Endometrial microvascular endothelial cells (primary cell): ENCODE results near the gene FAM241A. TPM values are rescaled to one million over a fixed set of nuclear protein-coding genes. Genes with fewer than 3 reads are reported as not detected.

ENCODE experiments used
- in situ Hi-C: cut with HindIII; loops from 2 replicates; pipeline ENCODE4 v1.10.0; 2017; ENCODE audit warnings: low sequenced_read_pairs, low pct_unique_long_range_greater_than_20kb; ENCODE audit errors: inconsistent ontology term
- total RNA-seq: library from RNA; depleted of rRNA; stranded (reverse); fragments of >200 nt; gene quantifications from one replicate; pipeline ENCODE4 v1.2.3, GENCODE V29; 2015; ENCODE audit errors: inconsistent ontology term

The FAM241A gene
- total RNA-seq, 1 donor from 2014 or later = 29.3 TPM

- in situ Hi-C loops = no loop called here
Measured at GRCh38 chr4:112234952-112235609, 89.8 kb downstream of the FAM241A start.

- in situ Hi-C loops = no loop called here
Measured at GRCh38 chr4:112236040-112236439, 90.8 kb downstream of the FAM241A start.

- in situ Hi-C loops = no loop called here
Measured at GRCh38 chr4:112238833-112239232, 93.6 kb downstream of the FAM241A start.

Other genes with a start within 250 kb of the FAM241A start
- gene AP1AR, start 86.3 kb downstream of the FAM241A start, total RNA-seq = 21.3 TPM
- gene TIFA, start 140.4 kb downstream of the FAM241A start, total RNA-seq = 19.0 TPM
- gene ALPK1, start 151.9 kb downstream of the FAM241A start, total RNA-seq = 8.6 TPM